ENCODE results near the gene CCL3. TPM values are rescaled to one million over a fixed set of nuclear protein-coding genes. Genes with fewer than 3 reads are reported as not detected.
"Not testable (repeated sequence)": the region's sequence is repeated elsewhere in the genome, so short reads cannot be mapped to it uniquely, and the experiment has no call there.

Gene CCL3
- total and polyA plus RNA-seq, 2 experiments from 2014 or later: not detected

DNA sequence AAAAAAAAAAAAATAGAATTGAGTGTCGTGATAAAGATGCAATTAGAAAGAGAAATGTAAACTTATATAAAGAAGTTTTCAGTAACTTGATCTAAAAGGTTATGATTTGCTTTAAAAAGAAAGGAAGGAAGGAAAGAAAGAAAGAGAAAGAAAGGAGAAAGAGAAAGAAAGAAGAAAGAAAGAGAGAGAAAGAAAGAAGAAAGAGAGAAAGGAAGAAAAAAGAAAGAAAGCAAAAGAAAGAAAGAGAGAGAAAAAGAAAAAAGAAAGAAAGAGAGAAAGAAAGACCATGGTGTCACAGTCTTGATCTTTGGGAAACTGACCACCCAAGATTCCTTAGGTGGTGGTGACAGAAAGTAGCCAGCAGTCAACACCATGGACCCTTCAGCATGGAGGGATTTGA, 4.3 kb upstream of the CCL3 start:
- Histone ChIP-seq H3K27ac (ENCODE audit: low read depth) (no peak overlapping the region), H3K4me3 (no peak overlapping the region), H3K4me1 (ENCODE audit: insufficient read depth) (no peaks in the 10 kb centered on the region), H3K4me2 (no peak overlapping the region), H3F3A (replicated peaks; ENCODE audit: low read depth) (no peaks in the 10 kb centered on the region), H3K36me3 (ENCODE audit: insufficient read depth) (no peaks in the 10 kb centered on the region), H2AFZ (peak overlapping the region; percentile 69; the same call in 1 of the 2 replicates), H3K9me2 (ENCODE audit: insufficient read depth) (0 out of 2 replicates have a peak, but pooled peaks cover 6% of the 10 kb centered on the region), H3K79me2 (replicated peaks; ENCODE audit: insufficient read depth) (no peaks in the 10 kb centered on the region), H4K20me1 (replicated peaks; ENCODE audit: insufficient read depth) (no peaks in the 10 kb centered on the region), H3K27me3 (ENCODE audit: insufficient read depth) (no peaks in the 10 kb centered on the region)
- Mint-ChIP-seq H3K27ac (no peak overlapping the region), H3K4me3 (no peak overlapping the region; the same call in 2 of the 3 replicates), H3K27me3 (ENCODE audit: insufficient read depth, low read depth, poor library complexity) (peaks cover 9% of the 10 kb centered on the region), H3K4me1 (peaks cover 4% of the 10 kb centered on the region), H3K36me3 (ENCODE audit: low read depth) (no peaks in the 10 kb centered on the region), H3K9me3 (no peaks in the 10 kb centered on the region; the same call in 2 of the 3 replicates)
- TF ChIP-seq EZH2phosphoT487 (IDR thresholded peaks at IDR 0.05; ENCODE audit: unreplicated experiment) (no peak), STAT1 (IDR thresholded peaks at IDR 0.05; ENCODE audit: unreplicated experiment) (no peak)
- TF ChIP-seq, protein P1, sequence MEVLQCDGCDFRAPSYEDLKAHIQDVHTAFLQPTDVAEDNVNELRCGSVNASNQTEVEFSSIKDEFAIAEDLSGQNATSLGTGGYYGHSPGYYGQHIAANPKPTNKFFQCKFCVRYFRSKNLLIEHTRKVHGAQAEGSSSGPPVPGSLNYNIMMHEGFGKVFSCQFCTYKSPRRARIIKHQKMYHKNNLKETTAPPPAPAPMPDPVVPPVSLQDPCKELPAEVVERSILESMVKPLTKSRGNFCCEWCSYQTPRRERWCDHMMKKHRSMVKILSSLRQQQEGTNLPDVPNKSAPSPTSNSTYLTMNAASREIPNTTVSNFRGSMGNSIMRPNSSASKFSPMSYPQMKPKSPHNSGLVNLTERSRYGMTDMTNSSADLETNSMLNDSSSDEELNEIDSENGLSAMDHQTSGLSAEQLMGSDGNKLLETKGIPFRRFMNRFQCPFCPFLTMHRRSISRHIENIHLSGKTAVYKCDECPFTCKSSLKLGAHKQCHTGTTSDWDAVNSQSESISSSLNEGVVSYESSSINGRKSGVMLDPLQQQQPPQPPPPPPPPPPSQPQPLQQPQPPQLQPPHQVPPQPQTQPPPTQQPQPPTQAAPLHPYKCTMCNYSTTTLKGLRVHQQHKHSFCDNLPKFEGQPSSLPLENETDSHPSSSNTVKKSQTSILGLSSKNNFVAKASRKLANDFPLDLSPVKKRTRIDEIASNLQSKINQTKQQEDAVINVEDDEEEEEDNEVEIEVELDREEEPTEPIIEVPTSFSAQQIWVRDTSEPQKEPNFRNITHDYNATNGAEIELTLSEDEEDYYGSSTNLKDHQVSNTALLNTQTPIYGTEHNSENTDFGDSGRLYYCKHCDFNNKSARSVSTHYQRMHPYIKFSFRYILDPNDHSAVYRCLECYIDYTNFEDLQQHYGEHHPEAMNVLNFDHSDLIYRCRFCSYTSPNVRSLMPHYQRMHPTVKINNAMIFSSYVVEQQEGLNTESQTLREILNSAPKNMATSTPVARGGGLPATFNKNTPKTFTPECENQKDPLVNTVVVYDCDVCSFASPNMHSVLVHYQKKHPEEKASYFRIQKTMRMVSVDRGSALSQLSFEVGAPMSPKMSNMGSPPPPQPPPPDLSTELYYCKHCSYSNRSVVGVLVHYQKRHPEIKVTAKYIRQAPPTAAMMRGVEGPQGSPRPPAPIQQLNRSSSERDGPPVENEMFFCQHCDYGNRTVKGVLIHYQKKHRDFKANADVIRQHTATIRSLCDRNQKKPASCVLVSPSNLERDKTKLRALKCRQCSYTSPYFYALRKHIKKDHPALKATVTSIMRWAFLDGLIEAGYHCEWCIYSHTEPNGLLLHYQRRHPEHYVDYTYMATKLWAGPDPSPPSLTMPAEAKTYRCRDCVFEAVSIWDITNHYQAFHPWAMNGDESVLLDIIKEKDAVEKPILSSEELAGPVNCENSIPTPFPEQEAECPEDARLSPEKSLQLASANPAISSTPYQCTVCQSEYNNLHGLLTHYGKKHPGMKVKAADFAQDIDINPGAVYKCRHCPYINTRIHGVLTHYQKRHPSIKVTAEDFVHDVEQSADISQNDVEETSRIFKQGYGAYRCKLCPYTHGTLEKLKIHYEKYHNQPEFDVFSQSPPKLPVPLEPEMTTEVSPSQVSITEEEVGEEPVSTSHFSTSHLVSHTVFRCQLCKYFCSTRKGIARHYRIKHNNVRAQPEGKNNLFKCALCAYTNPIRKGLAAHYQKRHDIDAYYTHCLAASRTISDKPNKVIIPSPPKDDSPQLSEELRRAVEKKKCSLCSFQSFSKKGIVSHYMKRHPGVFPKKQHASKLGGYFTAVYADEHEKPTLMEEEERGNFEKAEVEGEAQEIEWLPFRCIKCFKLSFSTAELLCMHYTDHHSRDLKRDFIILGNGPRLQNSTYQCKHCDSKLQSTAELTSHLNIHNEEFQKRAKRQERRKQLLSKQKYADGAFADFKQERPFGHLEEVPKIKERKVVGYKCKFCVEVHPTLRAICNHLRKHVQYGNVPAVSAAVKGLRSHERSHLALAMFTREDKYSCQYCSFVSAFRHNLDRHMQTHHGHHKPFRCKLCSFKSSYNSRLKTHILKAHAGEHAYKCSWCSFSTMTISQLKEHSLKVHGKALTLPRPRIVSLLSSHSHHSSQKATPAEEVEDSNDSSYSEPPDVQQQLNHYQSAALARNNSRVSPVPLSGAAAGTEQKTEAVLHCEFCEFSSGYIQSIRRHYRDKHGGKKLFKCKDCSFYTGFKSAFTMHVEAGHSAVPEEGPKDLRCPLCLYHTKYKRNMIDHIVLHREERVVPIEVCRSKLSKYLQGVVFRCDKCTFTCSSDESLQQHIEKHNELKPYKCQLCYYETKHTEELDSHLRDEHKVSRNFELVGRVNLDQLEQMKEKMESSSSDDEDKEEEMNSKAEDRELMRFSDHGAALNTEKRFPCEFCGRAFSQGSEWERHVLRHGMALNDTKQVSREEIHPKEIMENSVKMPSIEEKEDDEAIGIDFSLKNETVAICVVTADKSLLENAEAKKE (CRISPR knock-in tag; IDR thresholded peaks at IDR 0.05): no peak
- DNase-seq (ENCODE audit: low spot score) (no peak), ATAC-seq (no peak)

DNA sequence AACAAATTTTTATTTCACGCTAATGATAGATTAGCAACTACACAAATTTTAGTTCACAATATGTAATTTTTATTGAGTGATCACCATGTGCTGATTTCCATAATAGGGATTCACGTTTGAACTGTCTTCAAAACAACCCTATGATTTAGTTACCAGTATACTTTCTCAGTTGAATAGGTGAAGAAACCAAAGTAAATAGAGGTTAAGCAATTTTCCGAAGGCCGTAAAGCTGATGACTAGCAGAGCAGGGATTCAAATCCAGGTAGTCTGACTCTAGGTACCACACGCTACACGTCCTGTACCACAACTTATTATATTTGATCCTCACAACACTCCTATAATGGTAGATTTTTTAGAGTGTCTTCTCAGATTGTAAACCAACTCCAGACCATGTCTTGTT, 2.8 kb upstream of the CCL3 start:
- H3K27me3 ChIP-seq (ENCODE audit: insufficient read depth); DNase-seq (ENCODE audit: low spot score); H3K9me2 ChIP-seq (ENCODE audit: insufficient read depth); H3K36me3 Mint-ChIP-seq (ENCODE audit: low read depth); H3K4me1 Mint-ChIP-seq; H3K9me3 Mint-ChIP-seq; H3K27me3 Mint-ChIP-seq (ENCODE audit: insufficient read depth, low read depth, poor library complexity); H3F3A ChIP-seq (replicated peaks; ENCODE audit: low read depth); H3K4me3 ChIP-seq; H4K20me1 ChIP-seq (replicated peaks; ENCODE audit: insufficient read depth); H3K4me1 ChIP-seq (ENCODE audit: insufficient read depth); H3K79me2 ChIP-seq (replicated peaks; ENCODE audit: insufficient read depth); H3K4me3 Mint-ChIP-seq; H3K27ac ChIP-seq (ENCODE audit: low read depth); H3K4me2 ChIP-seq; H2AFZ ChIP-seq; H3K27ac Mint-ChIP-seq; ATAC-seq; H3K36me3 ChIP-seq (ENCODE audit: insufficient read depth): not testable (repeated sequence)
